ENCODE measurements around the gene PAPPA2. TPM values are rescaled to one million over a fixed set of nuclear protein-coding genes. Genes with fewer than 3 reads are reported as not detected.

Gene PAPPA2
- total RNA-seq, 1 experiment from 2014 or later, result 0.03 TPM

- H3K36me3 ChIP-seq (ENCODE audit: control insufficient read depth, insufficient read depth, low read length), result no peaks in the 10 kb centered on the region
- ChIA-PET CTCF (interaction anchor here (0.7 kb wide), 1 partner anchor 23 kb away, joined by 7 read pairs; no protein-coding TSS in a partner anchor), POLR2A (no interaction called here)
- no peak for TF ChIP-seq POLR2AphosphoS5 (IDR thresholded peaks at IDR 0.05; ENCODE audit: low read depth, low read length)
- TF ChIP-seq, protein P1, sequence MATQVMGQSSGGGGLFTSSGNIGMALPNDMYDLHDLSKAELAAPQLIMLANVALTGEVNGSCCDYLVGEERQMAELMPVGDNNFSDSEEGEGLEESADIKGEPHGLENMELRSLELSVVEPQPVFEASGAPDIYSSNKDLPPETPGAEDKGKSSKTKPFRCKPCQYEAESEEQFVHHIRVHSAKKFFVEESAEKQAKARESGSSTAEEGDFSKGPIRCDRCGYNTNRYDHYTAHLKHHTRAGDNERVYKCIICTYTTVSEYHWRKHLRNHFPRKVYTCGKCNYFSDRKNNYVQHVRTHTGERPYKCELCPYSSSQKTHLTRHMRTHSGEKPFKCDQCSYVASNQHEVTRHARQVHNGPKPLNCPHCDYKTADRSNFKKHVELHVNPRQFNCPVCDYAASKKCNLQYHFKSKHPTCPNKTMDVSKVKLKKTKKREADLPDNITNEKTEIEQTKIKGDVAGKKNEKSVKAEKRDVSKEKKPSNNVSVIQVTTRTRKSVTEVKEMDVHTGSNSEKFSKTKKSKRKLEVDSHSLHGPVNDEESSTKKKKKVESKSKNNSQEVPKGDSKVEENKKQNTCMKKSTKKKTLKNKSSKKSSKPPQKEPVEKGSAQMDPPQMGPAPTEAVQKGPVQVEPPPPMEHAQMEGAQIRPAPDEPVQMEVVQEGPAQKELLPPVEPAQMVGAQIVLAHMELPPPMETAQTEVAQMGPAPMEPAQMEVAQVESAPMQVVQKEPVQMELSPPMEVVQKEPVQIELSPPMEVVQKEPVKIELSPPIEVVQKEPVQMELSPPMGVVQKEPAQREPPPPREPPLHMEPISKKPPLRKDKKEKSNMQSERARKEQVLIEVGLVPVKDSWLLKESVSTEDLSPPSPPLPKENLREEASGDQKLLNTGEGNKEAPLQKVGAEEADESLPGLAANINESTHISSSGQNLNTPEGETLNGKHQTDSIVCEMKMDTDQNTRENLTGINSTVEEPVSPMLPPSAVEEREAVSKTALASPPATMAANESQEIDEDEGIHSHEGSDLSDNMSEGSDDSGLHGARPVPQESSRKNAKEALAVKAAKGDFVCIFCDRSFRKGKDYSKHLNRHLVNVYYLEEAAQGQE (IDR thresholded peaks at IDR 0.05; ENCODE audit: insufficient read depth in 1 of 2, low read depth in 2 of 2, low read length in 1 of 2), result no peak
- no peak for ATAC-seq
- H3K27me3 ChIP-seq (ENCODE audit: control insufficient read depth, insufficient read depth, low read length), result no peaks in the 10 kb centered on the region
- H3K9me3 ChIP-seq (ENCODE audit: control insufficient read depth, insufficient read depth, low read depth, low read length), result no peaks in the 10 kb centered on the region
- no peak for DNase-seq (ENCODE audit: low read depth, low spot score)
- no peaks in the 10 kb centered on the region for H3K4me1 ChIP-seq (ENCODE audit: control insufficient read depth, insufficient read depth, low read length)
- BruUV-seq (replicated peaks), result no TSS peak
- in situ Hi-C loops (cut with HindIII; ENCODE audit: low pct_unique_long_range_greater_than_20kb, low sequenced_read_pairs), result no loop called here
- intact Hi-C loops (cut with micrococcal nuclease; ENCODE audit: unreplicated experiment), result no loop called here
- no peak overlapping the region for H3K4me3 ChIP-seq (ENCODE audit: low read depth in 2 of 2, low read length in 2 of 2)
- H3K27ac ChIP-seq (ENCODE audit: low read length), result no peak overlapping the region
These were observed 315.1 kb downstream of the PAPPA2 start for GRCh38 chr1:176778056-176778455.

GRCh38 chr1:176779992-176780328 lies 317.0 kb downstream of the PAPPA2 start:
- ATAC-seq, result no peak
- DNase-seq (ENCODE audit: low read depth, low spot score), result no peak
- in situ Hi-C loops (cut with HindIII; ENCODE audit: low pct_unique_long_range_greater_than_20kb, low sequenced_read_pairs) (no loop called here), intact Hi-C loops (cut with micrococcal nuclease; ENCODE audit: unreplicated experiment) (no loop called here)
- Histone ChIP-seq H3K27me3 (ENCODE audit: control insufficient read depth, insufficient read depth, low read length) (no peaks in the 10 kb centered on the region), H3K36me3 (ENCODE audit: control insufficient read depth, insufficient read depth, low read length) (no peaks in the 10 kb centered on the region), H3K4me1 (ENCODE audit: control insufficient read depth, insufficient read depth, low read length) (no peaks in the 10 kb centered on the region), H3K9me3 (ENCODE audit: control insufficient read depth, insufficient read depth, low read depth, low read length) (no peaks in the 10 kb centered on the region), H3K27ac (ENCODE audit: low read length) (no peak overlapping the region), H3K4me3 (ENCODE audit: low read depth in 2 of 2, low read length in 2 of 2) (no peak overlapping the region)
- TF ChIP-seq CTCF (IDR thresholded peaks at IDR 0.05), result no peak
- TF ChIP-seq POLR2AphosphoS5 (IDR thresholded peaks at IDR 0.05; ENCODE audit: low read depth, low read length), result no peak
- TF ChIP-seq SIN3A (IDR thresholded peaks at IDR 0.05; ENCODE audit: borderline replicate concordance, insufficient read depth, low read depth, low read length), result no peak
- TF ChIP-seq, protein P1 (IDR thresholded peaks at IDR 0.05; ENCODE audit: insufficient read depth in 1 of 2, low read depth in 2 of 2, low read length in 1 of 2), result no peak
- no peak for TF ChIP-seq TCF7L2 (IDR thresholded peaks at IDR 0.05; ENCODE audit: low read depth, low read length)
- no TSS peak for BruUV-seq (replicated peaks)
- ChIA-PET POLR2A (no interaction called here), CTCF (no interaction called here)
